ENCODE measurements around the gene HAUS1. TPM values are rescaled to one million over a fixed set of nuclear protein-coding genes. Genes with fewer than 3 reads are reported as not detected.
"Not testable (repeated sequence)": the region's sequence is repeated elsewhere in the genome, so short reads cannot be mapped to it uniquely, and the experiment has no call there.

HAUS1 gene
- total and polyA plus RNA-seq, 2 donors (not counting 1 experiment from before 2014, with no cell fraction given) = 11.9 to 30.9 TPM

DNA sequence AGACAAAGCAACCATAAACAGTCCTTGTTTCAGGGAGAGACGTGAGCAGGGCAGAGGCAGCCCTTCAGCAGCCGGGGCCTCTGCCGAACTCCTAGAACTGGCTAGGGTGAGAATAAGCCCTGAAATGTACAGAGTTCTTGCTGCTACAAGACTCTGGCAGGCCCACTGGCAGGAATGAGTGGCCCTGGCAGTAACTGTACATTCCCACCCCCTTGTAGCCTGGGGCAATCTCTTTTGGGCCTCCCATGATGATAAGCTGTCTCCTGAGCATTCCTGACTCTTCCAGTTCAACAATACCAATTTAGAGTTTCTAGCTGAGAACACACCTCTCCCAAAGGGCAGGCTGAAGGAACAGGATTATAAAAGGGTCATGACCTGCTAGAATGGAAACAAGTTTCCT is 54.3 kb downstream of the HAUS1 start:
- DNase-seq = no peak
- ChIA-PET CTCF (interaction anchor here (1.0 to 2.3 kb wide), 4 partner anchors 7 to 499 kb away, joined by 5 to 24 read pairs (median 6); partner anchors contain the start of gene LOXHD1), POLR2A (no interaction called here)
- H3K79me2 ChIP-seq (ENCODE audit: control insufficient read depth, insufficient read depth, low read length) = no peaks in the 10 kb centered on the region
- TF ChIP-seq EZH2 (IDR thresholded peaks at IDR 0.05; ENCODE audit: borderline replicate concordance, insufficient read depth, low read depth, low read length, poor library complexity, severe bottlenecking) = no peak
- TF ChIP-seq, protein P1, sequence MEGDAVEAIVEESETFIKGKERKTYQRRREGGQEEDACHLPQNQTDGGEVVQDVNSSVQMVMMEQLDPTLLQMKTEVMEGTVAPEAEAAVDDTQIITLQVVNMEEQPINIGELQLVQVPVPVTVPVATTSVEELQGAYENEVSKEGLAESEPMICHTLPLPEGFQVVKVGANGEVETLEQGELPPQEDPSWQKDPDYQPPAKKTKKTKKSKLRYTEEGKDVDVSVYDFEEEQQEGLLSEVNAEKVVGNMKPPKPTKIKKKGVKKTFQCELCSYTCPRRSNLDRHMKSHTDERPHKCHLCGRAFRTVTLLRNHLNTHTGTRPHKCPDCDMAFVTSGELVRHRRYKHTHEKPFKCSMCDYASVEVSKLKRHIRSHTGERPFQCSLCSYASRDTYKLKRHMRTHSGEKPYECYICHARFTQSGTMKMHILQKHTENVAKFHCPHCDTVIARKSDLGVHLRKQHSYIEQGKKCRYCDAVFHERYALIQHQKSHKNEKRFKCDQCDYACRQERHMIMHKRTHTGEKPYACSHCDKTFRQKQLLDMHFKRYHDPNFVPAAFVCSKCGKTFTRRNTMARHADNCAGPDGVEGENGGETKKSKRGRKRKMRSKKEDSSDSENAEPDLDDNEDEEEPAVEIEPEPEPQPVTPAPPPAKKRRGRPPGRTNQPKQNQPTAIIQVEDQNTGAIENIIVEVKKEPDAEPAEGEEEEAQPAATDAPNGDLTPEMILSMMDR (IDR thresholded peaks at IDR 0.05) = no peak
- Mint-ChIP-seq H3K4me1 (peaks cover 10% of the 10 kb centered on the region), H3K27me3 (no peaks in the 10 kb centered on the region), H3K9me3 (ENCODE audit: insufficient read depth) (no peaks in the 10 kb centered on the region), H3K4me3 (no peak overlapping the region), H3K27ac (no peak overlapping the region)
- H3K4me1 ChIP-seq (ENCODE audit: control insufficient read depth in 2 of 2, insufficient read depth in 2 of 2, low read length in 2 of 2) = peaks cover 10 to 18% of the 10 kb centered on the region in 2 donors
- intact Hi-C loops (cut with micrococcal nuclease) = no loop called here
- H2AFZ ChIP-seq (ENCODE audit: insufficient read depth, low read depth, low read length, poor library complexity, severe bottlenecking) = no peak overlapping the region
- H3K27me3 ChIP-seq (replicated peaks in 1 of 4; ENCODE audit: control extremely low read depth in 1 of 4, control insufficient read depth in 3 of 4, insufficient read depth in 4 of 4, low read length in 3 of 4) = no peaks in the 10 kb centered on the region
- no peaks in the 10 kb centered on the region for H3K36me3 ChIP-seq (replicated peaks in 1 of 2; ENCODE audit: control extremely low read depth in 1 of 2, control insufficient read depth in 1 of 2, extremely low read depth in 1 of 2, insufficient read depth in 2 of 2, low read length in 1 of 2)
- no peaks in the 10 kb centered on the region for H3K9me3 ChIP-seq (ENCODE audit: control extremely low read depth in 1 of 3, control insufficient read depth in 2 of 3, insufficient read depth in 1 of 3, low read length in 2 of 3)
- WGBS (ENCODE audit: insufficient coverage) = 94% methylated on average over 3 of the region's 3 CpGs
- no peaks in the 10 kb centered on the region for H4K20me1 ChIP-seq (ENCODE audit: control insufficient read depth, insufficient read depth, low read length, poor library complexity, severe bottlenecking)
- H3K4me2 ChIP-seq (replicated peaks; ENCODE audit: low read depth, low read length, poor library complexity, severe bottlenecking) = no peak overlapping the region
- no peak for ATAC-seq (ENCODE audit: low read depth)
- H3K4me3 ChIP-seq (ENCODE audit: control extremely low read depth in 1 of 5, extremely low read depth in 1 of 5, insufficient read depth in 1 of 5, low read depth in 2 of 5, low read length in 4 of 5) = no peak overlapping the region
- no peak overlapping the region for H3K9ac ChIP-seq (ENCODE audit: low read length)
- H3K27ac ChIP-seq (ENCODE audit: low read length in 2 of 2) = no peak overlapping the region

DNA sequence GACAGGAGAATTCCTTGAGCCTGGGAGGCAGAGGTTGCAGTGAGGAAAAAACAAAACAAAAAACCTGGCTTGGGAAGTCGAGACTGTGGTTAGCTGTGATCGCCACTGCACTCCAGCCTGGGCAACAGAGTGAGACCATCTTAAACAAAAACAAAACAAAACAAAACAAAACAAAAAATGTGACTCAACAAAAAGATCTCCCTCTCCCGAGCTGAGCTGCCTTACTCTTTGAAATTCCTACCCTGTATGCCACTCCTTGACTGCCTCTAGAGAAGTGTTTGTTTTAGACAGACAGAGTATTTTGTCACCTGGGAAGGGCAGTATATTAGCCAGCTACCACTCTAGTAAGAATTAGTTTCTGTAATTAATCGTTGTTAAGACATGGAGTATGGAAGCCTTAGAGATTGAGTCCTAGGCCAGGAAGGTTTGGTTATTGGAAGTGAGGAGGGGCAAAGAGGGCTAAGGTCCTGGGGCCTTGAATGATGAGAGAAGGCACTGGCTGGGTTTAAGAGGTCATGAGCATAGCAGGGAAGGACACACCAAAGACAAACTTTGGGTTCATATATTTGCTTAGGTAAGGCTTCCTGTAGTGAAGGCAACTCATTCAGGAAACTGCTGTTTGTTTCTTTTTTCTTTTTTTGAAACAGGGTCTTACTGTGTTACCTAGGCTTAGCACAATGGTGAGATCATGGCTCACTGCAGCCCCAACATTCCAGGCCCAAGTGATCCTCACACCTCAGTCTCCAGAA is 56.0 kb downstream of the HAUS1 start:
- POLR2A ChIA-PET = no interaction called here
- Histone ChIP-seq H2AFZ (ENCODE audit: insufficient read depth, low read depth, low read length, poor library complexity, severe bottlenecking) (no peak overlapping the region), H3K36me3 (replicated peaks in 1 of 2; ENCODE audit: control extremely low read depth in 1 of 2, control insufficient read depth in 1 of 2, extremely low read depth in 1 of 2, insufficient read depth in 2 of 2, low read length in 1 of 2) (no peaks in the 10 kb centered on the region), H3K4me2 (replicated peaks; ENCODE audit: low read depth, low read length, poor library complexity, severe bottlenecking) (no peak overlapping the region), H3K27ac (ENCODE audit: low read length in 2 of 2) (no peak overlapping the region), H3K4me1 (ENCODE audit: control insufficient read depth in 2 of 2, insufficient read depth in 2 of 2, low read length in 2 of 2) (peaks cover 10 to 18% of the 10 kb centered on the region in 2 donors), H3K9ac (ENCODE audit: low read length) (no peak overlapping the region), H3K9me3 (ENCODE audit: control extremely low read depth in 1 of 3, control insufficient read depth in 2 of 3, insufficient read depth in 1 of 3, low read length in 2 of 3) (no peaks in the 10 kb centered on the region), H3K4me3 (ENCODE audit: control extremely low read depth in 1 of 5, extremely low read depth in 1 of 5, insufficient read depth in 1 of 5, low read depth in 2 of 5, low read length in 4 of 5) (no peak overlapping the region), H3K27me3 (replicated peaks in 1 of 4; ENCODE audit: control extremely low read depth in 1 of 4, control insufficient read depth in 3 of 4, insufficient read depth in 4 of 4, low read length in 3 of 4) (no peaks in the 10 kb centered on the region), H4K20me1 (ENCODE audit: control insufficient read depth, insufficient read depth, low read length, poor library complexity, severe bottlenecking) (no peaks in the 10 kb centered on the region), H3K79me2 (ENCODE audit: control insufficient read depth, insufficient read depth, low read length) (no peaks in the 10 kb centered on the region)
- Mint-ChIP-seq H3K9me3 (ENCODE audit: insufficient read depth) (no peaks in the 10 kb centered on the region), H3K4me3 (no peak overlapping the region), H3K4me1 (peaks cover 10% of the 10 kb centered on the region), H3K27me3 (no peaks in the 10 kb centered on the region), H3K27ac (no peak overlapping the region)
- CTCF ChIA-PET = interaction anchor here (2.1 to 2.3 kb wide), 2 partner anchors 9 to 12 kb away, joined by 5 to 24 read pairs; no protein-coding TSS in a partner anchor
- TF ChIP-seq, protein P1 (IDR thresholded peaks at IDR 0.05) = no peak
- TF ChIP-seq EZH2 (IDR thresholded peaks at IDR 0.05; ENCODE audit: borderline replicate concordance, insufficient read depth, low read depth, low read length, poor library complexity, severe bottlenecking) = no peak
- ATAC-seq (ENCODE audit: low read depth) = no peak
- intact Hi-C loops (cut with micrococcal nuclease) = no loop called here
- no peak for DNase-seq
- 96% methylated on average over 3 of the region's 4 CpGs for WGBS (ENCODE audit: insufficient coverage)

DNA sequence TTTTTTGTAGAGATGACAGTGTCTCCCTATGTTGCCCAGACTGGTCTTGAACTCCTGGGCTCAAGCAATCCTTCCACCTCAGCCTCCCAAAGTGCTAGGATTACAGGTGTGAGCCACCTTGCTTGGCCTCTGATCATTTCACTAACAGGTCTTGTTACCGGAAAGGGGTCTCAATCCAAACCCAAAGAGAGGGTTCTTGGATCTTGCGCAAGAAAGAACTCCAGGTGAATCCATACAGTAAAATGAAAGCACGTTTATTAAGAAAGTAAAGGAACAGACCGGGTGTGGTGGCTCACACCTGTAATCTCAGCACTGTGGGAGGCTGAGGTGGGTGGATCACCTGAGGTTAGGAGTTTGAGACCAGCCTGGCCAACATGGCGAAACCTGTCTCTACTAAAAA is 56.7 kb downstream of the HAUS1 start:
- WGBS (ENCODE audit: insufficient coverage) = 92% methylated on average over 2 of the region's 5 CpGs
- H3K27ac ChIP-seq (ENCODE audit: low read length in 2 of 2); H2AFZ ChIP-seq (ENCODE audit: insufficient read depth, low read depth, low read length, poor library complexity, severe bottlenecking); H3K9ac ChIP-seq (ENCODE audit: low read length); H3K27me3 Mint-ChIP-seq; DNase-seq; ATAC-seq (ENCODE audit: low read depth); H4K20me1 ChIP-seq (ENCODE audit: control insufficient read depth, insufficient read depth, low read length, poor library complexity, severe bottlenecking); H3K9me3 ChIP-seq (ENCODE audit: control extremely low read depth in 1 of 3, control insufficient read depth in 2 of 3, insufficient read depth in 1 of 3, low read length in 2 of 3); H3K79me2 ChIP-seq (ENCODE audit: control insufficient read depth, insufficient read depth, low read length); H3K4me3 Mint-ChIP-seq; H3K9me3 Mint-ChIP-seq (ENCODE audit: insufficient read depth); POLR2A ChIA-PET; H3K27ac Mint-ChIP-seq; H3K36me3 ChIP-seq (replicated peaks in 1 of 2; ENCODE audit: control extremely low read depth in 1 of 2, control insufficient read depth in 1 of 2, extremely low read depth in 1 of 2, insufficient read depth in 2 of 2, low read length in 1 of 2); H3K4me2 ChIP-seq (replicated peaks; ENCODE audit: low read depth, low read length, poor library complexity, severe bottlenecking); H3K4me3 ChIP-seq (ENCODE audit: control extremely low read depth in 1 of 5, extremely low read depth in 1 of 5, insufficient read depth in 1 of 5, low read depth in 2 of 5, low read length in 4 of 5); H3K4me1 Mint-ChIP-seq; intact Hi-C loops (cut with micrococcal nuclease); H3K27me3 ChIP-seq (replicated peaks in 1 of 4; ENCODE audit: control extremely low read depth in 1 of 4, control insufficient read depth in 3 of 4, insufficient read depth in 4 of 4, low read length in 3 of 4): not testable (repeated sequence)
- CTCF ChIA-PET = interaction anchor here (2.3 kb wide), 1 partner anchor 12 kb away, joined by 24 read pairs; no protein-coding TSS in a partner anchor
- peaks cover 6 to 13% of the 10 kb centered on the region in 2 donors for H3K4me1 ChIP-seq (ENCODE audit: control insufficient read depth in 2 of 2, insufficient read depth in 2 of 2, low read length in 2 of 2)
